OCI-LY7 (cell line): Measurements from ENCODE around the gene CHST5. TPM values are rescaled to one million over a fixed set of nuclear protein-coding genes. Genes with fewer than 3 reads are reported as not detected.
"Not testable (repeated sequence)": the region's sequence is repeated elsewhere in the genome, so short reads cannot be mapped to it uniquely, and the experiment has no call there.

ENCODE experiments used
- BruUV-seq: library from RNA; stranded (reverse); fragments of 400-500 nt; replicated peaks from 2 replicates; lab custom pipeline; 2021; lab: Mats Ljungman, UMichigan
- CTCF ChIA-PET: fragments of 300-600 bp; sonication (Branson Sonifier 250); formaldehyde crosslinking; loops from one replicate; lab custom pipeline; 2022; ENCODE audit warnings: antibody characterized with exemption; ENCODE audit not compliant: unreplicated experiment; lab: Charles Lee
- POLR2A ChIA-PET: fragments of 300-600 bp; sonication (Branson Sonifier 250); formaldehyde crosslinking; loops from one replicate; lab custom pipeline; 2022; ENCODE audit warnings: antibody characterized with exemption; lab: Charles Lee
- DNase-seq: peaks from one replicate; pipeline ENCODE4 v3.0.0-alpha.2; 2015; ENCODE audit warnings: low spot score
- H2AFZ ChIP-seq: fragments of 200-600 bp; sonication (generic), shearing (Covaris generic); 2 replicates; pipeline ENCODE4 v1.6.1; 2014; ENCODE audit warnings: mild to moderate bottlenecking, antibody characterized with exemption, low read length, moderate library complexity
- H3K27ac ChIP-seq: fragments of 200-600 bp; sonication (generic); 2 replicates; pipeline ENCODE4 v1.5.1; 2014; ENCODE audit warnings: mixed run types, low read depth, mild to moderate bottlenecking, moderate library complexity, low read length, inconsistent platforms; ENCODE audit not compliant: poor library complexity, severe bottlenecking
- H3K36me3 ChIP-seq: fragments of 200-600 bp; sonication (generic); 2 replicates; pipeline ENCODE4 v1.6.1; 2014; ENCODE audit warnings: mild to moderate bottlenecking, antibody characterized with exemption, low read length, moderate library complexity, mixed read lengths; ENCODE audit not compliant: insufficient read depth
- H3K4me1 ChIP-seq: fragments of 200-600 bp; sonication (generic); 2 replicates; pipeline ENCODE4 v1.5.1; 2014; ENCODE audit warnings: mild to moderate bottlenecking, low read length; ENCODE audit not compliant: insufficient read depth, poor library complexity, severe bottlenecking
- H3K4me2 ChIP-seq: fragments of 200-600 bp; sonication (generic); 2 replicates; pipeline ENCODE4 v1.6.1; 2014; ENCODE audit warnings: mild to moderate bottlenecking, low read length
- H3K4me3 ChIP-seq: fragments of 200-600 bp; sonication (generic); 2 replicates; pipeline ENCODE4 v1.5.1; 2014; ENCODE audit warnings: mild to moderate bottlenecking, low read depth, low read length; ENCODE audit not compliant: poor library complexity, severe bottlenecking
- H3K79me2 ChIP-seq: fragments of 200-600 bp; sonication (generic); 2 replicates; pipeline ENCODE4 v1.6.1; 2016; ENCODE audit warnings: low read depth, mild to moderate bottlenecking, low read length, moderate library complexity, mixed read lengths; ENCODE audit not compliant: insufficient read depth
- H3K9me2 ChIP-seq: fragments of 200-600 bp; sonication (generic); 2 replicates; pipeline ENCODE4 v1.6.1; 2016; ENCODE audit warnings: mild to moderate bottlenecking, low read length, mixed read lengths; ENCODE audit not compliant: insufficient read depth
- H3K9me3 ChIP-seq: fragments of 200-600 bp; sonication (generic); 2 replicates; pipeline ENCODE4 v1.6.1; 2014; ENCODE audit warnings: mild to moderate bottlenecking, mixed run types, low read length, mixed read lengths
- H4K20me1 ChIP-seq: fragments of 200-600 bp; sonication (generic); 2 replicates; pipeline ENCODE4 v1.6.1; 2014; ENCODE audit warnings: mild to moderate bottlenecking, antibody characterized with exemption, low read length, moderate library complexity, mixed read lengths; ENCODE audit not compliant: insufficient read depth
- CTCF ChIP-seq: fragments of 200-600 bp; sonication (generic); conservative IDR thresholded peaks from 2 replicates; pipeline ENCODE4 v1.5.1; 2014; ENCODE audit warnings: mild to moderate bottlenecking, antibody characterized with exemption, low read length, moderate library complexity, mixed read lengths
- EZH2phosphoT487 ChIP-seq: fragments of 200-600 bp; sonication (generic); IDR thresholded peaks from 2 replicates; pipeline ENCODE4 v1.6.1; 2018; ENCODE audit warnings: low read depth, borderline replicate concordance, mild to moderate bottlenecking, mixed run types, antibody characterized with exemption, low read length, moderate library complexity, mixed read lengths
- intact Hi-C: fragments of 100-400 bp; cut with micrococcal nuclease; formaldehyde crosslinking; loops from one replicate; pipeline ENCODE4 v1.10.0; 2022; ENCODE audit not compliant: unreplicated experiment
- total RNA-seq, 2 experiments: library from RNA; depleted of rRNA in 1 of 2; stranded (reverse); fragments of >200 nt in 1 of 2; shearing (Covaris generic) in 1 of 2; gene quantifications; 2 replicates each; pipeline ENCODE4 v1.2.3, GENCODE V29; 2014 to 2022

CHST5 gene
- total RNA-seq, 2 experiments from 2014 or later = 0.10 to 0.19 TPM

- TF ChIP-seq EZH2phosphoT487 = no peak
- no peak for TF ChIP-seq CTCF
- no peak overlapping the region for H3K4me2 ChIP-seq
- H2AFZ ChIP-seq = no peak overlapping the region
- no peaks in the 10 kb centered on the region; the same call in 1 of the 2 replicates for H3K36me3 ChIP-seq
- no TSS peak for BruUV-seq
- POLR2A ChIA-PET = interaction anchor here (0.6 kb wide), 1 partner anchor 216 kb away, joined by 3 read pairs; no protein-coding TSS in a partner anchor
- H3K9me3 ChIP-seq = no peaks in the 10 kb centered on the region
- no peak overlapping the region for H3K4me3 ChIP-seq
- CTCF ChIA-PET = no interaction called here
- H3K9me2 ChIP-seq = no peaks in the 10 kb centered on the region
- intact Hi-C loops = no loop called here
- no peak for DNase-seq
- no peaks in the 10 kb centered on the region for H3K79me2 ChIP-seq
- no peaks in the 10 kb centered on the region for H4K20me1 ChIP-seq
- H3K4me1 ChIP-seq = peaks cover 7% of the 10 kb centered on the region
- no peak overlapping the region for H3K27ac ChIP-seq
Observed at GRCh38 chr16:75546293-75546692, 10.4 kb upstream of the CHST5 start.

GRCh38 chr16:75545879-75546278 is 10.0 kb upstream of the CHST5 start:
- H2AFZ ChIP-seq, H3K9me2 ChIP-seq, intact Hi-C loops, H3K9me3 ChIP-seq, BruUV-seq, H3K79me2 ChIP-seq, CTCF ChIA-PET, H3K4me1 ChIP-seq, H3K4me3 ChIP-seq, DNase-seq, H3K4me2 ChIP-seq, H4K20me1 ChIP-seq, H3K36me3 ChIP-seq, H3K27ac ChIP-seq: not testable (repeated sequence)
- POLR2A ChIA-PET = interaction anchor here (0.6 kb wide), 1 partner anchor 216 kb away, joined by 3 read pairs; no protein-coding TSS in a partner anchor

GRCh38 chr16:75542462-75542861 is 6.6 kb upstream of the CHST5 start:
- H3K4me3 ChIP-seq, H3K79me2 ChIP-seq, H3K4me1 ChIP-seq, H3K36me3 ChIP-seq, H3K4me2 ChIP-seq, H4K20me1 ChIP-seq, H3K9me2 ChIP-seq, intact Hi-C loops, CTCF ChIA-PET, H2AFZ ChIP-seq, POLR2A ChIA-PET, H3K27ac ChIP-seq, BruUV-seq, DNase-seq, H3K9me3 ChIP-seq: not testable (repeated sequence)

- Histone ChIP-seq H3K9me3 (no peaks in the 10 kb centered on the region), H3K4me2 (no peak overlapping the region), H3K27ac (no peak overlapping the region), H3K4me1 (no peaks in the 10 kb centered on the region), H3K36me3 (no peaks in the 10 kb centered on the region; the same call in 1 of the 2 replicates), H4K20me1 (no peaks in the 10 kb centered on the region), H3K4me3 (no peak overlapping the region), H3K79me2 (no peaks in the 10 kb centered on the region), H2AFZ (no peak overlapping the region), H3K9me2 (no peaks in the 10 kb centered on the region)
- no TSS peak for BruUV-seq
- TF ChIP-seq CTCF (no peak), EZH2phosphoT487 (no peak)
- intact Hi-C loops = no loop called here
- ChIA-PET CTCF (no interaction called here), POLR2A (interaction anchor here (0.6 kb wide), 1 partner anchor 282 kb away, joined by 4 read pairs; no protein-coding TSS in a partner anchor)
- no peak for DNase-seq
Observed at GRCh38 chr16:75541236-75541635, 5.3 kb upstream of the CHST5 start.

GRCh38 chr16:75538882-75539565 is 3.1 kb upstream of the CHST5 start:
- H3K27ac ChIP-seq, H3K36me3 ChIP-seq, H3K4me2 ChIP-seq, H3K9me3 ChIP-seq, CTCF ChIA-PET, BruUV-seq, H3K9me2 ChIP-seq, H2AFZ ChIP-seq, H4K20me1 ChIP-seq, H3K79me2 ChIP-seq, DNase-seq, intact Hi-C loops, H3K4me3 ChIP-seq, H3K4me1 ChIP-seq: not testable (repeated sequence)
- POLR2A ChIA-PET = interaction anchor here (0.7 kb wide), 1 partner anchor 640 kb away, joined by 3 read pairs; no protein-coding TSS in a partner anchor
